HepG2 (cell line): Measurements from ENCODE around the gene RRP9. TPM values are rescaled to one million over a fixed set of nuclear protein-coding genes. Genes with fewer than 3 reads are reported as not detected.

ENCODE experiments used
- ATAC-seq: fragments of 200-7000 bp; cut with Tn5 transposase; 3 replicates; pipeline ENCODE4 v1.9.1; 2020; ENCODE audit warnings: mild to moderate bottlenecking, moderate library complexity
- BruUV-seq: library from RNA; stranded (reverse); fragments of 400-500 nt; replicated peaks from 2 replicates; lab custom pipeline; 2021; lab: Mats Ljungman, UMichigan
- CTCF ChIA-PET: fragments of 300-600 bp; formaldehyde crosslinking; extraction: SDS; loops from one replicate; lab custom pipeline; 2021; ENCODE audit warnings: low total read pairs, inconsistent platforms, low intra/inter-chr PET ratio; lab: Yijun Ruan, JAX
- POLR2A ChIA-PET: fragments of 350-600 bp; sonication (Branson Sonifier 250); formaldehyde crosslinking; loops from one replicate; lab custom pipeline; 2020; ENCODE audit warnings: antibody characterized with exemption, inconsistent platforms; lab: Yijun Ruan, JAX
- DNase-seq: peaks from one replicate; pipeline ENCODE4 v3.0.0-alpha.2; 2015; ENCODE audit warnings: low spot score
- FAIRE-seq: peaks from 3 replicates; lab custom pipeline; 2011; peaks lifted over from hg19 to GRCh38; lab: Jason Lieb, UNC
- H2AFZ ChIP-seq: one replicate; pipeline ENCODE4 v1.6.1; 2011; ENCODE audit warnings: low read length, inconsistent platforms
- H3K27ac ChIP-seq: fragments of 300-600 bp; 3 replicates; pipeline ENCODE4 v1.8.0; 2011; ENCODE audit warnings: mixed run types, mild to moderate bottlenecking, mixed read lengths, low read length, inconsistent platforms; ENCODE audit not compliant: insufficient read depth; ENCODE audit errors: extremely low read length
- H3K27me3 ChIP-seq, 2 experiments: fragments of 200-600 bp in 1 of 2; 2 replicates in 1 of 2; 3 replicates in 1 of 2; pipeline versions ENCODE4 v1.6.0 to v1.8.0; 2011; ENCODE audit warnings: low read length in 2 of 2, mild to moderate bottlenecking in 2 of 2, moderate library complexity in 2 of 2, inconsistent platforms in 1 of 2; ENCODE audit not compliant: insufficient read depth in 2 of 2, control insufficient read depth in 1 of 2
- H3K36me3 ChIP-seq, 2 experiments: fragments of 200-600 bp in 1 of 2; replicated peaks in 1 of 2; 2 replicates in 1 of 2; 3 replicates in 1 of 2; pipeline versions ENCODE4 v1.5.1 to v1.8.0; 2011; ENCODE audit warnings: low read length in 2 of 2, inconsistent platforms in 1 of 2; ENCODE audit not compliant: insufficient read depth in 2 of 2, control insufficient read depth in 1 of 2
- H3K4me1 ChIP-seq: 2 replicates; pipeline ENCODE4 v1.5.1; 2012; ENCODE audit warnings: low read length, inconsistent platforms; ENCODE audit not compliant: insufficient read depth
- H3K4me2 ChIP-seq: 2 replicates; pipeline ENCODE4 v1.6.0; 2011; ENCODE audit warnings: low read depth, low read length, inconsistent platforms
- H3K4me3 ChIP-seq, 3 experiments: fragments of 200-600 bp in 1 of 3; sonication (generic), shearing (Covaris generic) in 1 of 3; replicated peaks in 1 of 3; 2 replicates each; pipeline ENCODE4 v1.5.1; 2011 to 2016; ENCODE audit warnings: low read length in 3 of 3, inconsistent platforms in 2 of 3, low read depth in 2 of 3, mild to moderate bottlenecking in 2 of 3, control low read depth in 1 of 3, mixed read lengths in 1 of 3; ENCODE audit not compliant: insufficient read depth in 1 of 3
- H3K79me2 ChIP-seq: one replicate; pipeline ENCODE4 v1.6.1; 2011; ENCODE audit warnings: low read length, inconsistent platforms; ENCODE audit not compliant: insufficient read depth
- H3K9ac ChIP-seq: 2 replicates; pipeline ENCODE4 v1.6.0; 2011; ENCODE audit warnings: mild to moderate bottlenecking, low read depth, low read length, inconsistent platforms; ENCODE audit not compliant: insufficient read depth
- H3K9me3 ChIP-seq: 2 replicates; pipeline ENCODE4 v1.5.1; 2012; ENCODE audit warnings: mild to moderate bottlenecking, low read length
- H4K20me1 ChIP-seq: 2 replicates; pipeline ENCODE4 v1.6.0; 2011; ENCODE audit warnings: inconsistent platforms, mild to moderate bottlenecking, low read length, moderate library complexity; ENCODE audit not compliant: insufficient read depth
- MAFG ChIP-seq: sonication (generic); formaldehyde crosslinking; IDR thresholded peaks from 2 replicates; pipeline ENCODE4 v1.5.1; 2020; ENCODE audit warnings: mild to moderate bottlenecking, missing genetic modification reagents
- MTA1 ChIP-seq: sonication (generic); formaldehyde crosslinking; IDR thresholded peaks from 2 replicates; pipeline ENCODE4 v1.4.0; 2020; ENCODE audit warnings: missing genetic modification reagents, mild to moderate bottlenecking, borderline replicate concordance
- MTERF4 ChIP-seq: sonication (generic); formaldehyde crosslinking; IDR thresholded peaks from 2 replicates; pipeline ENCODE4 v1.8.0; 2023; ENCODE audit warnings: mild to moderate bottlenecking, missing genetic modification reagents
- SNAPC2 ChIP-seq: sonication (generic); formaldehyde crosslinking; IDR thresholded peaks from 2 replicates; pipeline ENCODE4 v1.8.1; 2022; ENCODE audit warnings: mild to moderate bottlenecking, missing genetic modification reagents
- TBP ChIP-seq: sonication (generic); formaldehyde crosslinking; IDR thresholded peaks from 2 replicates; pipeline ENCODE4 v1.5.0; 2020; ENCODE audit warnings: missing genetic modification reagents
- TCF7L2 ChIP-seq: IDR thresholded peaks from 2 replicates; pipeline ENCODE4 v1.6.1; 2011; ENCODE audit warnings: mild to moderate bottlenecking, low read depth, low read length, moderate library complexity
- ZNF10 ChIP-seq: sonication (generic); formaldehyde crosslinking; IDR thresholded peaks from 2 replicates; pipeline ENCODE4 v1.4.0; 2020; ENCODE audit warnings: mild to moderate bottlenecking, low read depth, missing genetic modification reagents, borderline replicate concordance
- ZNF136 ChIP-seq: sonication (generic); formaldehyde crosslinking; IDR thresholded peaks from 2 replicates; pipeline ENCODE4 v1.8.1; 2022; ENCODE audit warnings: low read depth, mild to moderate bottlenecking, moderate library complexity, missing genetic modification reagents
- ZNF329 ChIP-seq: sonication (generic); formaldehyde crosslinking; IDR thresholded peaks from 2 replicates; pipeline ENCODE4 v1.9.0; 2021; ENCODE audit warnings: low read depth, mild to moderate bottlenecking, missing genetic modification reagents
- ZNF543 ChIP-seq: sonication (generic); formaldehyde crosslinking; IDR thresholded peaks from 2 replicates; pipeline ENCODE4 v1.4.0; 2020; ENCODE audit warnings: mild to moderate bottlenecking, missing genetic modification reagents
- ZNF572 ChIP-seq: sonication (generic); formaldehyde crosslinking; IDR thresholded peaks from 2 replicates; pipeline ENCODE4 v1.5.1; 2020; ENCODE audit warnings: mild to moderate bottlenecking, missing genetic modification reagents
- WGBS: methylation state at CpG from one replicate; pipeline ENCODE4 v1.1.6; 2017; ENCODE audit warnings: low lambda C conversion rate; 5-methylcytosine and 5-hydroxymethylcytosine counted together
- in situ Hi-C: cut with HindIII; loops from 2 replicates; pipeline ENCODE4 v1.10.0; 2017; ENCODE audit warnings: low pct_unique_long_range_greater_than_20kb; ENCODE audit not compliant: extremely low pct_ligation_motif_present
- intact Hi-C: fragments of 100-400 bp; cut with micrococcal nuclease; formaldehyde crosslinking; loops from one replicate; pipeline ENCODE4 v1.10.0; 2022; ENCODE audit not compliant: unreplicated experiment
- polyA plus RNA-seq, 8 experiments: library from polyadenylated mRNA; depleted of rRNA in 3 of 8; stranded (reverse) in 7 of 8; unstranded in 1 of 8; fragments of >200 nt; fragmentation: Illumina TruSeq in 4 of 8; extraction: Trizol in 4 of 8; gene quantifications; 2 replicates each; pipeline versions ENCODE4 v1.2.1 to v1.2.3, GENCODE V29; 2011 to 2016; ENCODE audit warnings: low read depth in 4 of 8, missing spikeins in 1 of 8, mixed read lengths in 1 of 8; ENCODE audit not compliant: insufficient read depth in 1 of 8
- total RNA-seq, 5 experiments: library from RNA; depleted of rRNA; stranded (reverse); fragments of >200 nt; fragmentation: Illumina TruSeq; extraction: Trizol; gene quantifications; 2 replicates each; pipeline ENCODE4 v1.2.3, GENCODE V29; 2016; ENCODE audit warnings: low read depth in 1 of 5

The RRP9 gene
- total and polyA plus RNA-seq, 2 of the 13 experiments (the other 11 are each of a cell fraction or from before 2014, with no cell fraction given) = 14.8 to 44.0 TPM

DNA sequence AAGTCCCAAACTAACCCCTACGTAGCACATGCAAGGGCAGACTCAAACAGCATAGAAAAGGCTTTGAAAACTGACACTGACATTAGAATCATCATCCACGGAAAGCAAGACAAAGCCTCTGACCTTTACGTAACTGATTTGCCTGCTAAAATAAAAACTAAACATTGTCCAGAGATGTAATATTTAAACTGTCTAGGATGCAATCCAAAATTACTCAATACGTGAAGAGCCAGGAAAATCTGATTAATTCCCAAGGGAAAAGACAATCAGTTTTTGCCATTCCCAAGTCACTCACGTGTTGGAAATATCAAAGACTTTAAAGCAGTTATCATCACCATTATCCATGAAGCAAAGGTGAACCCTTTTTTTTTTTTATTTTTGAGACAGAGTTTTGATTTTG is 25.3 kb downstream of the RRP9 start:
- BruUV-seq = no TSS peak
- Histone ChIP-seq H4K20me1 (no peaks in the 10 kb centered on the region), H3K79me2 (no peaks in the 10 kb centered on the region), H3K27me3 (0 out of 5 replicates have a peak, but pooled peaks cover 0 to 1% of the 10 kb centered on the region in 2 experiments), H3K36me3 (no peaks in the 10 kb centered on the region), H3K4me3 (no peak overlapping the region), H3K9ac (no peak overlapping the region), H2AFZ (no peak overlapping the region), H3K4me1 (no peaks in the 10 kb centered on the region), H3K4me2 (no peak overlapping the region), H3K27ac (no peak overlapping the region), H3K9me3 (no peaks in the 10 kb centered on the region)
- CTCF ChIA-PET = no interaction called here
- DNase-seq (no peak), ATAC-seq (no peak), FAIRE-seq (no peak)
- intact Hi-C loops (no loop called here), in situ Hi-C loops (no loop called here)
- 13% methylated on average over 5 of the region's 5 CpGs for WGBS
- POLR2A ChIA-PET = no interaction called here
- TF ChIP-seq MTERF4 (CRISPR knock-in tag) (no peak), ZNF572 (CRISPR knock-in tag) (no peak), ZNF136 (CRISPR knock-in tag) (no peak), SNAPC2 (CRISPR knock-in tag) (no peak), ZNF543 (CRISPR knock-in tag) (no peak), TBP (CRISPR knock-in tag) (no peak), MTA1 (CRISPR knock-in tag) (no peak), ZNF10 (no peak), TCF7L2 (no peak), ZNF329 (CRISPR knock-in tag) (no peak), MAFG (CRISPR knock-in tag) (no peak)
